ENCODE measurements around the gene TSHZ3.

GRCh38 chr19:31300422-31300821 is 48.8 kb downstream of the TSHZ3 start:
- TF ChIP-seq CTCF (IDR thresholded peaks at IDR 0.05) (no peak), POLR2AphosphoS5 (IDR thresholded peaks at IDR 0.05) (no peak), POLR2A (IDR thresholded peaks at IDR 0.05) (no peak), EP300 (IDR thresholded peaks at IDR 0.05) (no peak)

All from stomach (tissue), 4 donors.